HepG2 (cell line): ENCODE results near the gene DYSF. TPM values are rescaled to one million over a fixed set of nuclear protein-coding genes. Genes with fewer than 3 reads are reported as not detected.

ENCODE experiments used
- ATAC-seq: fragments of 200-7000 bp; cut with Tn5 transposase; 3 replicates; pipeline ENCODE4 v1.9.1; 2020; ENCODE audit warnings: mild to moderate bottlenecking, moderate library complexity
- BruUV-seq: library from RNA; stranded (reverse); fragments of 400-500 nt; replicated peaks from 2 replicates; lab custom pipeline; 2021; lab: Mats Ljungman, UMichigan
- CTCF ChIA-PET: fragments of 300-600 bp; formaldehyde crosslinking; extraction: SDS; loops from one replicate; lab custom pipeline; 2021; ENCODE audit warnings: low total read pairs, inconsistent platforms, low intra/inter-chr PET ratio; lab: Yijun Ruan, JAX
- POLR2A ChIA-PET: fragments of 350-600 bp; sonication (Branson Sonifier 250); formaldehyde crosslinking; loops from one replicate; lab custom pipeline; 2020; ENCODE audit warnings: antibody characterized with exemption, inconsistent platforms; lab: Yijun Ruan, JAX
- DNase-seq: peaks from one replicate; pipeline ENCODE4 v3.0.0-alpha.2; 2015; ENCODE audit warnings: low spot score
- FAIRE-seq: peaks from 3 replicates; lab custom pipeline; 2011; peaks lifted over from hg19 to GRCh38; lab: Jason Lieb, UNC
- H2AFZ ChIP-seq: one replicate; pipeline ENCODE4 v1.6.1; 2011; ENCODE audit warnings: low read length, inconsistent platforms
- H3K27ac ChIP-seq: fragments of 300-600 bp; 3 replicates; pipeline ENCODE4 v1.8.0; 2011; ENCODE audit warnings: mixed run types, mild to moderate bottlenecking, mixed read lengths, low read length, inconsistent platforms; ENCODE audit not compliant: insufficient read depth; ENCODE audit errors: extremely low read length
- H3K27me3 ChIP-seq, 2 experiments: fragments of 200-600 bp in 1 of 2; 2 replicates in 1 of 2; 3 replicates in 1 of 2; pipeline versions ENCODE4 v1.6.0 to v1.8.0; 2011; ENCODE audit warnings: low read length in 2 of 2, mild to moderate bottlenecking in 2 of 2, moderate library complexity in 2 of 2, inconsistent platforms in 1 of 2; ENCODE audit not compliant: insufficient read depth in 2 of 2, control insufficient read depth in 1 of 2
- H3K36me3 ChIP-seq, 2 experiments: fragments of 200-600 bp in 1 of 2; replicated peaks in 1 of 2; 2 replicates in 1 of 2; 3 replicates in 1 of 2; pipeline versions ENCODE4 v1.5.1 to v1.8.0; 2011; ENCODE audit warnings: low read length in 2 of 2, inconsistent platforms in 1 of 2; ENCODE audit not compliant: insufficient read depth in 2 of 2, control insufficient read depth in 1 of 2
- H3K4me1 ChIP-seq: 2 replicates; pipeline ENCODE4 v1.5.1; 2012; ENCODE audit warnings: low read length, inconsistent platforms; ENCODE audit not compliant: insufficient read depth
- H3K4me2 ChIP-seq: 2 replicates; pipeline ENCODE4 v1.6.0; 2011; ENCODE audit warnings: low read depth, low read length, inconsistent platforms
- H3K4me3 ChIP-seq, 3 experiments: fragments of 200-600 bp in 1 of 3; sonication (generic), shearing (Covaris generic) in 1 of 3; replicated peaks in 1 of 3; 2 replicates each; pipeline ENCODE4 v1.5.1; 2011 to 2016; ENCODE audit warnings: low read length in 3 of 3, inconsistent platforms in 2 of 3, low read depth in 2 of 3, mild to moderate bottlenecking in 2 of 3, control low read depth in 1 of 3, mixed read lengths in 1 of 3; ENCODE audit not compliant: insufficient read depth in 1 of 3
- H3K79me2 ChIP-seq: one replicate; pipeline ENCODE4 v1.6.1; 2011; ENCODE audit warnings: low read length, inconsistent platforms; ENCODE audit not compliant: insufficient read depth
- H3K9ac ChIP-seq: 2 replicates; pipeline ENCODE4 v1.6.0; 2011; ENCODE audit warnings: mild to moderate bottlenecking, low read depth, low read length, inconsistent platforms; ENCODE audit not compliant: insufficient read depth
- H3K9me3 ChIP-seq: 2 replicates; pipeline ENCODE4 v1.5.1; 2012; ENCODE audit warnings: mild to moderate bottlenecking, low read length
- H4K20me1 ChIP-seq: 2 replicates; pipeline ENCODE4 v1.6.0; 2011; ENCODE audit warnings: inconsistent platforms, mild to moderate bottlenecking, low read length, moderate library complexity; ENCODE audit not compliant: insufficient read depth
- ARID2 ChIP-seq: sonication (generic); formaldehyde crosslinking; IDR thresholded peaks from 2 replicates; pipeline ENCODE4 v1.8.1; 2022; ENCODE audit warnings: mild to moderate bottlenecking, missing genetic modification reagents, borderline replicate concordance
- ARNTL ChIP-seq: sonication (generic); formaldehyde crosslinking; IDR thresholded peaks from 2 replicates; pipeline ENCODE4 v1.4.0; 2020; ENCODE audit warnings: mild to moderate bottlenecking, missing genetic modification reagents
- BRF2 ChIP-seq: sonication (generic); formaldehyde crosslinking; IDR thresholded peaks from 2 replicates; pipeline ENCODE4 v1.8.1; 2022; ENCODE audit warnings: mild to moderate bottlenecking, missing genetic modification reagents
- CBX5 ChIP-seq: sonication (generic); formaldehyde crosslinking; IDR thresholded peaks from 2 replicates; pipeline ENCODE4 v1.4.0; 2020; ENCODE audit warnings: missing genetic modification reagents, borderline replicate concordance
- FOXK1 ChIP-seq: sonication (generic); formaldehyde crosslinking; IDR thresholded peaks from 2 replicates; pipeline ENCODE4 v1.4.0; 2020; ENCODE audit warnings: low read depth, missing genetic modification reagents, borderline replicate concordance
- GTF3A ChIP-seq: sonication (generic); formaldehyde crosslinking; conservative IDR thresholded peaks from 2 replicates; pipeline ENCODE4 v1.4.0; 2020; ENCODE audit warnings: mild to moderate bottlenecking, missing genetic modification reagents
- HNRNPUL1 ChIP-seq: fragments of 200-400 bp; formaldehyde crosslinking; IDR thresholded peaks from 2 replicates; pipeline ENCODE4 v1.6.1; 2017; ENCODE audit warnings: low read depth, mild to moderate bottlenecking, low read length, moderate library complexity
- PHF5A ChIP-seq: IDR thresholded peaks from one replicate; pipeline ENCODE4 v1.6.1; 2018; ENCODE audit warnings: low read depth, missing genetic modification reagents; ENCODE audit not compliant: unreplicated experiment
- TBL1XR1 ChIP-seq: fragments of 150-350 bp; IDR thresholded peaks from 2 replicates; pipeline ENCODE4 v1.6.1; 2014; ENCODE audit warnings: borderline replicate concordance, low read length; ENCODE audit not compliant: partially characterized antibody
- TEF ChIP-seq: sonication (generic); formaldehyde crosslinking; IDR thresholded peaks from 2 replicates; pipeline ENCODE4 v1.5.0; 2020; ENCODE audit warnings: missing genetic modification reagents
- ZNF251 ChIP-seq: sonication (generic); formaldehyde crosslinking; IDR thresholded peaks from 2 replicates; pipeline ENCODE4 v1.9.0; 2021; ENCODE audit warnings: mild to moderate bottlenecking, missing genetic modification reagents
- ZNF768 ChIP-seq: sonication (generic); formaldehyde crosslinking; IDR thresholded peaks from 2 replicates; pipeline ENCODE4 v1.4.0; 2020; ENCODE audit warnings: missing genetic modification reagents
- ZNF816 ChIP-seq: sonication (generic); formaldehyde crosslinking; IDR thresholded peaks from 2 replicates; pipeline ENCODE4 v1.8.0; 2022; ENCODE audit warnings: missing genetic modification reagents, mild to moderate bottlenecking, borderline replicate concordance
- WGBS: methylation state at CpG from one replicate; pipeline ENCODE4 v1.1.6; 2017; ENCODE audit warnings: low lambda C conversion rate; 5-methylcytosine and 5-hydroxymethylcytosine counted together
- in situ Hi-C: cut with HindIII; loops from 2 replicates; pipeline ENCODE4 v1.10.0; 2017; ENCODE audit warnings: low pct_unique_long_range_greater_than_20kb; ENCODE audit not compliant: extremely low pct_ligation_motif_present
- intact Hi-C: fragments of 100-400 bp; cut with micrococcal nuclease; formaldehyde crosslinking; loops from one replicate; pipeline ENCODE4 v1.10.0; 2022; ENCODE audit not compliant: unreplicated experiment
- polyA plus RNA-seq, 8 experiments: library from polyadenylated mRNA; depleted of rRNA in 3 of 8; stranded (reverse) in 7 of 8; unstranded in 1 of 8; fragments of >200 nt; fragmentation: Illumina TruSeq in 4 of 8; extraction: Trizol in 4 of 8; gene quantifications; 2 replicates each; pipeline versions ENCODE4 v1.2.1 to v1.2.3, GENCODE V29; 2011 to 2016; ENCODE audit warnings: low read depth in 4 of 8, missing spikeins in 1 of 8, mixed read lengths in 1 of 8; ENCODE audit not compliant: insufficient read depth in 1 of 8
- total RNA-seq, 5 experiments: library from RNA; depleted of rRNA; stranded (reverse); fragments of >200 nt; fragmentation: Illumina TruSeq; extraction: Trizol; gene quantifications; 2 replicates each; pipeline ENCODE4 v1.2.3, GENCODE V29; 2016; ENCODE audit warnings: low read depth in 1 of 5
- TF ChIP-seq, protein P1 (sequence below): sonication (generic); formaldehyde crosslinking; IDR thresholded peaks from 2 replicates; pipeline ENCODE4 v1.8.0; 2022; ENCODE audit warnings: missing genetic modification reagents, low read depth, mild to moderate bottlenecking, borderline replicate concordance
- TF ChIP-seq, protein P2 (sequence below): sonication (generic); formaldehyde crosslinking; IDR thresholded peaks from 2 replicates; pipeline ENCODE4 v1.4.0; 2020; ENCODE audit warnings: mild to moderate bottlenecking, missing genetic modification reagents, borderline replicate concordance

DYSF gene
- total and polyA plus RNA-seq, 2 of the 13 experiments (the other 11 are each of a cell fraction or from before 2014, with no cell fraction given): 0.15 to 2.4 TPM

GRCh38 chr2:71667256-71668182, 214.2 kb downstream of the DYSF start:
- Histone ChIP-seq H3K36me3 (no peaks in the 10 kb centered on the region), H3K4me3 (no peak overlapping the region), H3K27me3 (peaks cover 0 to 2% of the 10 kb centered on the region in 2 experiments; a peak in 1 of 5 replicates), H2AFZ (no peak overlapping the region), H3K9ac (no peak overlapping the region), H3K9me3 (no peaks in the 10 kb centered on the region), H3K4me1 (no peaks in the 10 kb centered on the region), H3K79me2 (no peaks in the 10 kb centered on the region), H3K4me2 (no peak overlapping the region), H4K20me1 (no peaks in the 10 kb centered on the region), H3K27ac (no peak overlapping the region)
- no peak for DNase-seq
- no peak for ATAC-seq
- BruUV-seq: no TSS peak
- no peak for TF ChIP-seq TEF (CRISPR knock-in tag)
- no peak for TF ChIP-seq HNRNPUL1
- no peak for TF ChIP-seq TBL1XR1
- TF ChIP-seq, protein P1, sequence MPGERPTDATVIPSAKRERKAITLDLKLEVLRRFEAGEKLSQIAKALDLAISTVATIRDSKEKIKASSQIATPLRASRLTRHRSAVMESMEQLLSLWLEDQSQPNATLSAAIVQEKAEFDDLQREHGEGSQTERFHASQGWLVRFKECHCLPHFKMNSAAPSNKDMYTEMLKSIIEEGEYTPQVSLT: no peak
- TF ChIP-seq PHF5A (CRISPR knock-in tag): no peak
- no peak for TF ChIP-seq CBX5 (CRISPR knock-in tag)
- no peak for TF ChIP-seq GTF3A (CRISPR knock-in tag)
- no peak for TF ChIP-seq ZNF251 (CRISPR knock-in tag)
- TF ChIP-seq ARNTL (CRISPR knock-in tag): no peak
- no peak for TF ChIP-seq BRF2
- no peak for TF ChIP-seq ZNF816
- no peak for TF ChIP-seq FOXK1 (CRISPR knock-in tag)
- TF ChIP-seq ARID2: no peak
- no peak for TF ChIP-seq ZNF768 (CRISPR knock-in tag)
- TF ChIP-seq, protein P2, sequence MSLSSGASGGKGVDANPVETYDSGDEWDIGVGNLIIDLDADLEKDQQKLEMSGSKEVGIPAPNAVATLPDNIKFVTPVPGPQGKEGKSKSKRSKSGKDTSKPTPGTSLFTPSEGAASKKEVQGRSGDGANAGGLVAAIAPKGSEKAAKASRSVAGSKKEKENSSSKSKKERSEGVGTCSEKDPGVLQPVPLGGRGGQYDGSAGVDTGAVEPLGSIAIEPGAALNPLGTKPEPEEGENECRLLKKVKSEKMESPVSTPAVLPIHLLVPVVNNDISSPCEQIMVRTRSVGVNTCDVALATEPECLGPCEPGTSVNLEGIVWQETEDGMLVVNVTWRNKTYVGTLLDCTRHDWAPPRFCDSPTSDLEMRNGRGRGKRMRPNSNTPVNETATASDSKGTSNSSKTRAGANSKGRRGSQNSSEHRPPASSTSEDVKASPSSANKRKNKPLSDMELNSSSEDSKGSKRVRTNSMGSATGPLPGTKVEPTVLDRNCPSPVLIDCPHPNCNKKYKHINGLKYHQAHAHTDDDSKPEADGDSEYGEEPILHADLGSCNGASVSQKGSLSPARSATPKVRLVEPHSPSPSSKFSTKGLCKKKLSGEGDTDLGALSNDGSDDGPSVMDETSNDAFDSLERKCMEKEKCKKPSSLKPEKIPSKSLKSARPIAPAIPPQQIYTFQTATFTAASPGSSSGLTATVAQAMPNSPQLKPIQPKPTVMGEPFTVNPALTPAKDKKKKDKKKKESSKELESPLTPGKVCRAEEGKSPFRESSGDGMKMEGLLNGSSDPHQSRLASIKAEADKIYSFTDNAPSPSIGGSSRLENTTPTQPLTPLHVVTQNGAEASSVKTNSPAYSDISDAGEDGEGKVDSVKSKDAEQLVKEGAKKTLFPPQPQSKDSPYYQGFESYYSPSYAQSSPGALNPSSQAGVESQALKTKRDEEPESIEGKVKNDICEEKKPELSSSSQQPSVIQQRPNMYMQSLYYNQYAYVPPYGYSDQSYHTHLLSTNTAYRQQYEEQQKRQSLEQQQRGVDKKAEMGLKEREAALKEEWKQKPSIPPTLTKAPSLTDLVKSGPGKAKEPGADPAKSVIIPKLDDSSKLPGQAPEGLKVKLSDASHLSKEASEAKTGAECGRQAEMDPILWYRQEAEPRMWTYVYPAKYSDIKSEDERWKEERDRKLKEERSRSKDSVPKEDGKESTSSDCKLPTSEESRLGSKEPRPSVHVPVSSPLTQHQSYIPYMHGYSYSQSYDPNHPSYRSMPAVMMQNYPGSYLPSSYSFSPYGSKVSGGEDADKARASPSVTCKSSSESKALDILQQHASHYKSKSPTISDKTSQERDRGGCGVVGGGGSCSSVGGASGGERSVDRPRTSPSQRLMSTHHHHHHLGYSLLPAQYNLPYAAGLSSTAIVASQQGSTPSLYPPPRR (CRISPR knock-in tag): no peak
- FAIRE-seq: no peak
- intact Hi-C loops: no loop called here
- POLR2A ChIA-PET: no interaction called here
- CTCF ChIA-PET: no interaction called here
- 43% methylated on average over 13 of the region's 15 CpGs for WGBS
- in situ Hi-C loops: no loop called here
